Colonic mucosa (tissue), 4 donors: ENCODE data around the gene USP17L18. TPM values are rescaled to one million over a fixed set of nuclear protein-coding genes. Genes with fewer than 3 reads are reported as not detected.
"Not testable (repeated sequence)": the region's sequence is repeated elsewhere in the genome, so short reads cannot be mapped to it uniquely, and the experiment has no call there.

Experiments
- DNase-seq: peaks from one replicate; pipeline ENCODE4 v3.0.0-alpha.2; 2020
- H3K27ac ChIP-seq: fragments of 200-600 bp; one replicate; pipeline ENCODE4 v1.8.0; 2021
- H3K27me3 ChIP-seq: fragments of 200-600 bp; one replicate; pipeline ENCODE4 v1.8.0; 2021
- H3K36me3 ChIP-seq: fragments of 200-600 bp; one replicate; pipeline ENCODE4 v1.8.0; 2021
- H3K4me1 ChIP-seq: fragments of 200-600 bp; one replicate; pipeline ENCODE4 v1.8.0; 2021; ENCODE audit warnings: mild to moderate bottlenecking
- H3K4me3 ChIP-seq: fragments of 200-600 bp; one replicate; pipeline ENCODE4 v1.8.0; 2021
- H3K9ac ChIP-seq, 2 donors: one replicate each; pipeline ENCODE4 v1.7.0; 2013; ENCODE audit warnings: control low read depth in 2 of 2, low read depth in 2 of 2, low read length in 2 of 2
- H3K9me3 ChIP-seq: fragments of 200-600 bp; one replicate; pipeline ENCODE4 v1.8.0; 2021
- intact Hi-C: fragments of 100-400 bp; cut with DNase I; formaldehyde crosslinking; loops from one replicate; pipeline ENCODE4 v1.14.1; 2022
- total RNA-seq, 2 donors: library from RNA; stranded (reverse); fragmentation: NEBNext Ultra II Directional in 1 of 2; extraction: Animal tissue kit (Norgen Biotek cat#: 25700) in 1 of 2; gene quantifications; one replicate each; pipeline ENCODE4 v1.2.1, GENCODE V29; 2021
- donor health status: healthy.
- donor health status: DM: no; HTN: no; CAD: no.
- donor health status: DM: no; HTN: no; CAD: no.

Gene USP17L18
- total RNA-seq = not detected

GRCh38 chr4:9247953-9248680, at the start of gene USP17L18:
USP17L18 (plus strand) TSS chr4:9248630; CDS start chr4:9248630, 0 bp downstream.
- H3K4me3 ChIP-seq, intact Hi-C loops, H3K4me1 ChIP-seq, H3K27ac ChIP-seq, H3K9ac ChIP-seq, H3K9me3 ChIP-seq, H3K36me3 ChIP-seq, H3K27me3 ChIP-seq: not testable (repeated sequence)
- DNase-seq = peak; percentile 17

DNA sequence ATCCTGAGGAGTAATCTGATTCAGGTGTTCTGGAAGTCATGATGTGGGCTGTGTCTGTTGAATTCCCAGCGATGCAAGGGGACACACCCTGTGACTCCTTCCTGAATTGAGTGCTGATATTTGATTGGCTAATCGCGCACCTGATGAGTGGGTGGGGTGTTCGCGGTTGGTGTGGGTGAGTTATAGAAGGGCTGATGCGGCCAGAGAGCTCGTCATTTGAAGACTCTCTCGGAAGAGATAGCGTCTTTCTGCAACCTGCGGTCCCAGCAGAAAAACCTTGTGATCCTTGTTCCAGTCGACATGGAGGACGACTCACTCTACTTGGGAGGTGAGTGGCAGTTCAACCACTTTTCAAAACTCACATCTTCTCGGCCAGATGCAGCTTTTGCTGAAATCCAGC, 38.1 kb upstream of the USP17L18 start, which contains the start of gene USP17L10:
Gene USP17L10 (plus strand): TSS at position 301 of the 400 bp plus-strand sequence. CDS start 0 bp downstream, at position 301.
- H3K4me3 ChIP-seq, intact Hi-C loops, H3K27ac ChIP-seq, H3K9me3 ChIP-seq, H3K9ac ChIP-seq, H3K4me1 ChIP-seq, H3K36me3 ChIP-seq, DNase-seq, H3K27me3 ChIP-seq: not testable (repeated sequence)

- H3K9ac ChIP-seq, H3K27me3 ChIP-seq, H3K9me3 ChIP-seq, H3K36me3 ChIP-seq, H3K4me1 ChIP-seq, H3K4me3 ChIP-seq, H3K27ac ChIP-seq, DNase-seq, intact Hi-C loops: not testable (repeated sequence)
These were observed 33.7 kb upstream of the USP17L18 start for GRCh38 chr4:9214701-9215100.

GRCh38 chr4:9215105-9215504, 33.3 kb upstream of the USP17L18 start, which contains the start of gene USP17L11:
USP17L11 (plus strand) TSS chr4:9215405; CDS start chr4:9215405, 0 bp downstream.
- H3K4me1 ChIP-seq, H3K27me3 ChIP-seq, H3K27ac ChIP-seq, H3K36me3 ChIP-seq, H3K9me3 ChIP-seq, DNase-seq, H3K9ac ChIP-seq, intact Hi-C loops, H3K4me3 ChIP-seq: not testable (repeated sequence)

- H3K9ac ChIP-seq, H3K27me3 ChIP-seq, H3K4me3 ChIP-seq, H3K36me3 ChIP-seq, DNase-seq, intact Hi-C loops, H3K9me3 ChIP-seq, H3K4me1 ChIP-seq, H3K27ac ChIP-seq: not testable (repeated sequence)
These were observed 28.6 kb upstream of the USP17L18 start, which contains the start of gene USP17L12 for GRCh38 chr4:9219852-9220251. USP17L12 (plus strand) TSS chr4:9220152; CDS start chr4:9220152, 0 bp downstream.

- DNase-seq = not testable (repeated sequence)
These were observed 23.8 kb upstream of the USP17L18 start, which contains the start of gene USP17L13 for GRCh38 chr4:9224596-9224995. USP17L13 (plus strand) TSS chr4:9224896; CDS start chr4:9224896, 0 bp downstream.

GRCh38 chr4:9230249-9230648, 18.2 kb upstream of the USP17L18 start:
- H3K27me3 ChIP-seq, H3K27ac ChIP-seq, H3K9ac ChIP-seq, H3K36me3 ChIP-seq, intact Hi-C loops, H3K4me3 ChIP-seq, H3K9me3 ChIP-seq, H3K4me1 ChIP-seq: not testable (repeated sequence)
- peak; percentile 14 for DNase-seq

More at GRCh38 chr4:9224596-9224995, 23.8 kb upstream of the USP17L18 start, which contains the start of gene USP17L13:
- H3K27me3 ChIP-seq, H3K9ac ChIP-seq, intact Hi-C loops, H3K4me3 ChIP-seq, H3K27ac ChIP-seq, H3K4me1 ChIP-seq, H3K9me3 ChIP-seq, H3K36me3 ChIP-seq: not testable (repeated sequence)

DNA sequence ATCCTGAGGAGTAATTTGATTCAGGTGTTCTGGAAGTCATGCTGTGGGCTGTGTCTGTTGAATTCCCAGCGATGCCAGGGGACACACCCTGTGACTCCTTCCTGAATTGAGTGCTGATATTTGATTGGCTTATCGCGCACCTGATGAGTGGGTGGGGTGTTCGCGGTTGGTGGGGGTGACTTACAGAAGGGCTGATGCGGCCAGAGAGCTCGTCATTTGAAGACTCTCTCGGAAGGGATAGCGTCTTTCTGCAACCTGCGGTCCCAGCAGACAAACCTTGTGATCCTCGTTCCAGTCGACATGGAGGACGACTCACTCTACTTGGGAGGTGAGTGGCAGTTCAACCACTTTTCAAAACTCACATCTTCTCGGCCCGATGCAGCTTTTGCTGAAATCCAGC, 14.3 kb upstream of the USP17L18 start, which contains the start of gene USP17L15:
Gene USP17L15 (plus strand): TSS at position 301 of the 400 bp plus-strand sequence. CDS start 0 bp downstream, at position 301.
- intact Hi-C loops, H3K4me1 ChIP-seq, H3K4me3 ChIP-seq, H3K27me3 ChIP-seq, H3K9me3 ChIP-seq, H3K27ac ChIP-seq, DNase-seq, H3K9ac ChIP-seq, H3K36me3 ChIP-seq: not testable (repeated sequence)

GRCh38 chr4:9238461-9238860, 10.0 kb upstream of the USP17L18 start:
- H3K9ac ChIP-seq, H3K4me1 ChIP-seq, intact Hi-C loops, H3K4me3 ChIP-seq, H3K27ac ChIP-seq, H3K27me3 ChIP-seq, H3K36me3 ChIP-seq, H3K9me3 ChIP-seq: not testable (repeated sequence)
- DNase-seq = peak; percentile 9

- H3K27me3 ChIP-seq, H3K9ac ChIP-seq, H3K4me3 ChIP-seq, DNase-seq, H3K4me1 ChIP-seq, H3K9me3 ChIP-seq, H3K27ac ChIP-seq, H3K36me3 ChIP-seq, intact Hi-C loops: not testable (repeated sequence)
These were observed 4.9 kb upstream of the USP17L18 start, which contains the start of gene USP17L17 for GRCh38 chr4:9243579-9243978. USP17L17 (plus strand) TSS chr4:9243879; CDS start chr4:9243879, 0 bp downstream.

DNA sequence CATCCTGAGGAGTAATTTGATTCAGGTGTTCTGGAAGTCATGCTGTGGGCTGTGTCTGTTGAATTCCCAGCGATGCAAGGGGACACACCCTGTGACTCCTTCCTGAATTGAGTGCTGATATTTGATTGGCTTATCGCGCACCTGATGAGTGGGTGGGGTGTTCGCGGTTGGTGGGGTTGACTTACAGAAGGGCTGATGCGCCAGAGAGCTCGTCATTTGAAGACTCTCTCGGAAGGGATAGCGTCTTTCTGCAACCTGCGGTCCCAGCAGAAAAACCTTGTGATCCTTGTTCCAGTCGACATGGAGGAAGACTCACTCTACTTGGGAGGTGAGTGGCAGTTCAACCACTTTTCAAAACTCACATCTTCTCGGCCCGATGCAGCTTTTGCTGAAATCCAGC, 4.6 kb downstream of the USP17L18 start, which contains the start of gene USP17L19:
Gene USP17L19 (plus strand): TSS at position 301 of the 400 bp plus-strand sequence. CDS start 0 bp downstream, at position 301.
- H3K27ac ChIP-seq, H3K4me1 ChIP-seq, DNase-seq, intact Hi-C loops, H3K9me3 ChIP-seq, H3K9ac ChIP-seq, H3K4me3 ChIP-seq, H3K36me3 ChIP-seq, H3K27me3 ChIP-seq: not testable (repeated sequence)

DNA sequence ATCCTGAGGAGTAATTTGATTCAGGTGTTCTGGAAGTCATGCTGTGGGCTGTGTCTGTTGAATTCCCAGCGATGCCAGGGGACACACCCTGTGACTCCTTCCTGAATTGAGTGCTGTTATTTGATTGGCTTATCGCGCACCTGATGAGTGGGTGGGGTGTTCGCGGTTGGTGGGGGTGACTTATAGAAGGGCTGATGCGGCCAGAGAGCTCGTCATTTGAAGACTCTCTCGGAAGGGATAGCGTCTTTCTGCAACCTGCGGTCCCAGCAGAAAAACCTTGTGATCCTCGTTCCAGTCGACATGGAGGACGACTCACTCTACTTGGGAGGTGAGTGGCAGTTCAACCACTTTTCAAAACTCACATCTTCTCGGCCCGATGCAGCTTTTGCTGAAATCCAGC, 9.4 kb downstream of the USP17L18 start, which contains the start of gene USP17L20:
Gene USP17L20 (plus strand): TSS at position 301 of the 400 bp plus-strand sequence. CDS start 0 bp downstream, at position 301.
- H3K9ac ChIP-seq, intact Hi-C loops: not testable (repeated sequence)

DNA sequence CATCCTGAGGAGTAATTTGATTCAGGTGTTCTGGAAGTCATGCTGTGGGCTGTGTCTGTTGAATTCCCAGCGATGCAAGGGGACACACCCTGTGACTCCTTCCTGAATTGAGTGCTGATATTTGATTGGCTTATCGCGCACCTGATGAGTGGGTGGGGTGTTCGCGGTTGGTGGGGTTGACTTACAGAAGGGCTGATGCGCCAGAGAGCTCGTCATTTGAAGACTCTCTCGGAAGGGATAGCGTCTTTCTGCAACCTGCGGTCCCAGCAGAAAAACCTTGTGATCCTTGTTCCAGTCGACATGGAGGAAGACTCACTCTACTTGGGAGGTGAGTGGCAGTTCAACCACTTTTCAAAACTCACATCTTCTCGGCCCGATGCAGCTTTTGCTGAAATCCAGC, 14.1 kb downstream of the USP17L18 start, which contains the start of gene USP17L21:
Gene USP17L21 (plus strand): TSS at position 301 of the 400 bp plus-strand sequence. CDS start 0 bp downstream, at position 301.
- H3K4me3 ChIP-seq, H3K36me3 ChIP-seq, H3K4me1 ChIP-seq, H3K27ac ChIP-seq, intact Hi-C loops, DNase-seq, H3K9ac ChIP-seq, H3K27me3 ChIP-seq, H3K9me3 ChIP-seq: not testable (repeated sequence)

More for the DNA sequence above, 9.4 kb downstream of the USP17L18 start, which contains the start of gene USP17L20:
- not testable (repeated sequence) for H3K4me3 ChIP-seq, H3K4me1 ChIP-seq, H3K36me3 ChIP-seq, H3K27me3 ChIP-seq, H3K9me3 ChIP-seq, DNase-seq, H3K27ac ChIP-seq
